ENCODE results near the gene B3GAT1. TPM values are rescaled to one million over a fixed set of nuclear protein-coding genes. Genes with fewer than 3 reads are reported as not detected.

Gene B3GAT1
- polyA plus RNA-seq, 1 donor from 2014 or later: 28.2 TPM

GRCh38 chr11:134372536-134372935, 39.5 kb downstream of the B3GAT1 start:
- H3K27me3 ChIP-seq (ENCODE audit: insufficient read depth, low read depth, low read length): no peaks in the 10 kb centered on the region
- H4K20me1 ChIP-seq (ENCODE audit: insufficient read depth): no peaks in the 10 kb centered on the region
- H3K4me3 ChIP-seq (ENCODE audit: low read length): no peak overlapping the region
- H2AFZ ChIP-seq (ENCODE audit: low read depth, low read length): no peak overlapping the region
- H3K9ac ChIP-seq (ENCODE audit: low read length): no peak overlapping the region
- no peaks in the 10 kb centered on the region for H3K36me3 ChIP-seq (ENCODE audit: insufficient read depth, low read length)
- no peak overlapping the region for H3K27ac ChIP-seq (ENCODE audit: low read length)
- no peaks in the 10 kb centered on the region for H3K79me2 ChIP-seq (replicated peaks; ENCODE audit: insufficient read depth, low read length)
- no peaks in the 10 kb centered on the region for H3K9me2 ChIP-seq (ENCODE audit: insufficient read depth, low read length)
- H3F3A ChIP-seq (ENCODE audit: insufficient read depth, low read length, poor library complexity, severe bottlenecking): no peaks in the 10 kb centered on the region
- H3K9me3 ChIP-seq (ENCODE audit: low read length): no peaks in the 10 kb centered on the region
- no peak overlapping the region for H3K4me2 ChIP-seq (ENCODE audit: low read length)
- TF ChIP-seq EP300 (conservative IDR thresholded peaks at IDR 0.05; ENCODE audit: poor library complexity, severe bottlenecking) (no peak), MXI1 (conservative IDR thresholded peaks at IDR 0.05; ENCODE audit: poor library complexity, severe bottlenecking) (no peak), REST (IDR thresholded peaks at IDR 0.05; ENCODE audit: borderline replicate concordance) (no peak), TAF1 (IDR thresholded peaks at IDR 0.05; ENCODE audit: low read depth) (no peak), CTCF (IDR thresholded peaks at IDR 0.05; ENCODE audit: poor library complexity, severe bottlenecking) (no peak), SMC3 (conservative IDR thresholded peaks at IDR 0.05; ENCODE audit: poor library complexity) (no peak), RAD21 (conservative IDR thresholded peaks at IDR 0.05) (no peak), POLR2AphosphoS5 (IDR thresholded peaks at IDR 0.05) (no peak), EZH2 (IDR thresholded peaks at IDR 0.05; ENCODE audit: borderline replicate concordance, insufficient read depth, low read length, poor library complexity, severe bottlenecking) (no peak)

- H2AFZ ChIP-seq (ENCODE audit: low read depth, low read length): no peak overlapping the region
- no peaks in the 10 kb centered on the region for H3K36me3 ChIP-seq (ENCODE audit: insufficient read depth, low read length)
- H3K27ac ChIP-seq (ENCODE audit: low read length): no peak overlapping the region
- no peaks in the 10 kb centered on the region for H3K27me3 ChIP-seq (ENCODE audit: insufficient read depth, low read depth, low read length)
- H3K9ac ChIP-seq (ENCODE audit: low read length): no peak overlapping the region
- H3F3A ChIP-seq (ENCODE audit: insufficient read depth, low read length, poor library complexity, severe bottlenecking): no peaks in the 10 kb centered on the region
- H3K9me3 ChIP-seq (ENCODE audit: low read length): no peaks in the 10 kb centered on the region
- TF ChIP-seq POLR2AphosphoS5 (IDR thresholded peaks at IDR 0.05): peak; percentile 9
- TF ChIP-seq RAD21 (conservative IDR thresholded peaks at IDR 0.05): no peak
- TF ChIP-seq MXI1 (conservative IDR thresholded peaks at IDR 0.05; ENCODE audit: poor library complexity, severe bottlenecking): no peak
- H3K4me2 ChIP-seq (ENCODE audit: low read length): no peak overlapping the region
- H3K9me2 ChIP-seq (ENCODE audit: insufficient read depth, low read length): no peaks in the 10 kb centered on the region
- H3K4me3 ChIP-seq (ENCODE audit: low read length): no peak overlapping the region
- no peaks in the 10 kb centered on the region for H3K79me2 ChIP-seq (replicated peaks; ENCODE audit: insufficient read depth, low read length)
- no peaks in the 10 kb centered on the region for H4K20me1 ChIP-seq (ENCODE audit: insufficient read depth)
Observed at GRCh38 chr11:134371436-134372185, 40.4 kb downstream of the B3GAT1 start.
